Tibial artery (tissue), 4 donors: ENCODE results near the gene ADGRA3.

Experiments
- DNase-seq, 2 donors: peaks; one replicate each; pipeline ENCODE4 v3.0.0-alpha.2; 2019
- H3K27ac ChIP-seq, 2 donors: fragments of 200-600 bp; sonication (generic) in 1 of 2; 1 replicate in 1 of 2; 2 replicates in 1 of 2; pipeline ENCODE4 v1.5.1; 2018 to 2019; ENCODE audit warnings: mild to moderate bottlenecking in 1 of 2
- H3K27me3 ChIP-seq, 2 donors: fragments of 200-600 bp; sonication (generic) in 1 of 2; one replicate each; pipeline versions ENCODE4 v1.5.1 to v1.6.0; 2016 to 2019
- H3K36me3 ChIP-seq, 3 donors: fragments of 200-600 bp; sonication (generic) in 2 of 3; one replicate each; pipeline ENCODE4 v1.5.1; 2016 to 2019; ENCODE audit warnings: mild to moderate bottlenecking in 2 of 3
- H3K4me1 ChIP-seq, 4 donors: fragments of 200-600 bp; sonication (generic) in 2 of 4; 1 replicate in 3 of 4; 2 replicates in 1 of 4; pipeline ENCODE4 v1.5.1; 2016 to 2019
- H3K4me3 ChIP-seq, 2 donors: fragments of 200-600 bp; sonication (generic) in 1 of 2; 1 replicate in 1 of 2; 2 replicates in 1 of 2; pipeline ENCODE4 v1.5.1; 2018 to 2019; ENCODE audit warnings: mild to moderate bottlenecking in 2 of 2
- H3K9me3 ChIP-seq, 3 donors: fragments of 200-600 bp; sonication (generic) in 1 of 3; one replicate each; pipeline ENCODE4 v1.5.1; 2016 to 2019
- CTCF ChIP-seq, 2 experiments: fragments of 200-600 bp in 1 of 2; fragments of 450-650 bp in 1 of 2; IDR thresholded peaks; one replicate each; pipeline ENCODE4 v1.5.1; 2017 to 2019; ENCODE audit warnings: antibody characterized with exemption in 2 of 2, mild to moderate bottlenecking in 1 of 2, moderate library complexity in 1 of 2
- intact Hi-C: fragments of 100-400 bp; cut with DNase I; formaldehyde crosslinking; loops from one replicate; pipeline ENCODE4 v1.15.0; 2023; ENCODE audit warnings: low total_unique reads

ADGRA3 gene

GRCh38 chr4:22463179-22463578 is 52.7 kb downstream of the ADGRA3 start:
- no peak overlapping the region for H3K4me3 ChIP-seq
- no peaks in the 10 kb centered on the region for H3K36me3 ChIP-seq
- H3K27me3 ChIP-seq: no peaks in the 10 kb centered on the region
- intact Hi-C loops: no loop called here
- H3K9me3 ChIP-seq: no peaks in the 10 kb centered on the region
- no peak for DNase-seq
- H3K4me1 ChIP-seq: no peaks in the 10 kb centered on the region
- H3K27ac ChIP-seq: no peak overlapping the region
- no peak for TF ChIP-seq CTCF (IDR thresholded peaks at IDR 0.05)

- H3K4me1 ChIP-seq: no peaks in the 10 kb centered on the region
- no peak overlapping the region for H3K27ac ChIP-seq
- no peaks in the 10 kb centered on the region for H3K27me3 ChIP-seq
- H3K9me3 ChIP-seq: no peaks in the 10 kb centered on the region
- H3K36me3 ChIP-seq: no peaks in the 10 kb centered on the region
- intact Hi-C loops: no loop called here
- TF ChIP-seq CTCF (IDR thresholded peaks at IDR 0.05): no peak
- H3K4me3 ChIP-seq: no peak overlapping the region
- no peak for DNase-seq
Observed at GRCh38 chr4:22462688-22463087, 53.2 kb downstream of the ADGRA3 start.

- no peak for DNase-seq
- H3K4me1 ChIP-seq: no peaks in the 10 kb centered on the region
- no peaks in the 10 kb centered on the region for H3K36me3 ChIP-seq
- no peaks in the 10 kb centered on the region for H3K27me3 ChIP-seq
- intact Hi-C loops: no loop called here
- H3K9me3 ChIP-seq: no peaks in the 10 kb centered on the region
- TF ChIP-seq CTCF (IDR thresholded peaks at IDR 0.05): no peak
- no peak overlapping the region for H3K27ac ChIP-seq
- H3K4me3 ChIP-seq: no peak overlapping the region
Observed at GRCh38 chr4:22460266-22460665, 55.6 kb downstream of the ADGRA3 start.

- Histone ChIP-seq H3K4me1 (no peaks in the 10 kb centered on the region), H3K36me3 (no peaks in the 10 kb centered on the region), H3K27me3 (no peaks in the 10 kb centered on the region), H3K27ac (no peak overlapping the region), H3K9me3 (no peaks in the 10 kb centered on the region), H3K4me3 (no peak overlapping the region)
- TF ChIP-seq CTCF (IDR thresholded peaks at IDR 0.05): no peak
- no peak for DNase-seq
- intact Hi-C loops: no loop called here
Observed at GRCh38 chr4:22458098-22458497, 57.8 kb downstream of the ADGRA3 start.

- H3K4me1 ChIP-seq: no peaks in the 10 kb centered on the region
- no peak overlapping the region for H3K4me3 ChIP-seq
- H3K27ac ChIP-seq: no peak overlapping the region
- TF ChIP-seq CTCF (IDR thresholded peaks at IDR 0.05): no peak
- no peaks in the 10 kb centered on the region for H3K27me3 ChIP-seq
- no peak for DNase-seq
- H3K36me3 ChIP-seq: no peaks in the 10 kb centered on the region
- H3K9me3 ChIP-seq: no peaks in the 10 kb centered on the region
- intact Hi-C loops: no loop called here
Observed at GRCh38 chr4:22457348-22457747, 58.5 kb downstream of the ADGRA3 start.

- intact Hi-C loops: no loop called here
- no peak overlapping the region for H3K27ac ChIP-seq
- TF ChIP-seq CTCF (IDR thresholded peaks at IDR 0.05): no peak
- H3K9me3 ChIP-seq: no peaks in the 10 kb centered on the region
- H3K36me3 ChIP-seq: no peaks in the 10 kb centered on the region
- H3K4me3 ChIP-seq: no peak overlapping the region
- H3K4me1 ChIP-seq: no peaks in the 10 kb centered on the region
- no peak for DNase-seq
- no peaks in the 10 kb centered on the region for H3K27me3 ChIP-seq
Observed at GRCh38 chr4:22456291-22456690, 59.6 kb downstream of the ADGRA3 start.
